ENCODE measurements around the gene SLC8B1.

DNA sequence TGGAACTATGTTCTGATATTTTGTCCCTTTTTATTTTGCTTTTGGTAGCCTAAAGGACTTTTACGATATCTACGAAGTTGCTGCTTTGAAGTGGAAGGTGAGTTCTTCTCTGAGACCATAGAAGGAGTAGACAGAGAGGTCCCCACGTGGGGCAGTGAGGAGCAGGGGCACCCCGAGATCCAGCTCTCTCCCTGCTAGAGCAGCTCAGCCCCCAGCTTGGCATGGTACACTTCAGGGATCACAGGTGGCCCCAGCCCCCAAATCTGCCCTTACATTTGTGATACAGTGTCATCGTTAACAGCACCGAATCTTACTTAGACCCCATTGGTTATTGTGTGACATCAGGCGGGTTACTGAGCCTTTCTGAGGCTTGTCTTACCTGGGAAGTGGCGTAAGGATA, 56.8 kb downstream of the SLC8B1 start:
- TF ChIP-seq, protein P1, sequence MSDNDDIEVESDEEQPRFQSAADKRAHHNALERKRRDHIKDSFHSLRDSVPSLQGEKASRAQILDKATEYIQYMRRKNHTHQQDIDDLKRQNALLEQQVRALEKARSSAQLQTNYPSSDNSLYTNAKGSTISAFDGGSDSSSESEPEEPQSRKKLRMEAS (IDR thresholded peaks at IDR 0.05) = no peak
- TF ChIP-seq TAF1 (conservative IDR thresholded peaks at IDR 0.05) (no peak), RXRA (IDR thresholded peaks at IDR 0.05) (no peak)
- TF ChIP-seq, protein P2, sequence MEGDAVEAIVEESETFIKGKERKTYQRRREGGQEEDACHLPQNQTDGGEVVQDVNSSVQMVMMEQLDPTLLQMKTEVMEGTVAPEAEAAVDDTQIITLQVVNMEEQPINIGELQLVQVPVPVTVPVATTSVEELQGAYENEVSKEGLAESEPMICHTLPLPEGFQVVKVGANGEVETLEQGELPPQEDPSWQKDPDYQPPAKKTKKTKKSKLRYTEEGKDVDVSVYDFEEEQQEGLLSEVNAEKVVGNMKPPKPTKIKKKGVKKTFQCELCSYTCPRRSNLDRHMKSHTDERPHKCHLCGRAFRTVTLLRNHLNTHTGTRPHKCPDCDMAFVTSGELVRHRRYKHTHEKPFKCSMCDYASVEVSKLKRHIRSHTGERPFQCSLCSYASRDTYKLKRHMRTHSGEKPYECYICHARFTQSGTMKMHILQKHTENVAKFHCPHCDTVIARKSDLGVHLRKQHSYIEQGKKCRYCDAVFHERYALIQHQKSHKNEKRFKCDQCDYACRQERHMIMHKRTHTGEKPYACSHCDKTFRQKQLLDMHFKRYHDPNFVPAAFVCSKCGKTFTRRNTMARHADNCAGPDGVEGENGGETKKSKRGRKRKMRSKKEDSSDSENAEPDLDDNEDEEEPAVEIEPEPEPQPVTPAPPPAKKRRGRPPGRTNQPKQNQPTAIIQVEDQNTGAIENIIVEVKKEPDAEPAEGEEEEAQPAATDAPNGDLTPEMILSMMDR (IDR thresholded peaks at IDR 0.05; ENCODE audit: low read depth, low read length, missing input control) = no peak
